Kidney glomerular epithelial cell (primary cell): Measurements from ENCODE around the gene AKAP11.
"Not testable (repeated sequence)": the region's sequence is repeated elsewhere in the genome, so short reads cannot be mapped to it uniquely, and the experiment has no call there.

Experiments
- DNase-seq: peaks from one replicate; lab custom pipeline; 2025; lab: John Stamatoyannopoulos, UW

Gene AKAP11, protein sequence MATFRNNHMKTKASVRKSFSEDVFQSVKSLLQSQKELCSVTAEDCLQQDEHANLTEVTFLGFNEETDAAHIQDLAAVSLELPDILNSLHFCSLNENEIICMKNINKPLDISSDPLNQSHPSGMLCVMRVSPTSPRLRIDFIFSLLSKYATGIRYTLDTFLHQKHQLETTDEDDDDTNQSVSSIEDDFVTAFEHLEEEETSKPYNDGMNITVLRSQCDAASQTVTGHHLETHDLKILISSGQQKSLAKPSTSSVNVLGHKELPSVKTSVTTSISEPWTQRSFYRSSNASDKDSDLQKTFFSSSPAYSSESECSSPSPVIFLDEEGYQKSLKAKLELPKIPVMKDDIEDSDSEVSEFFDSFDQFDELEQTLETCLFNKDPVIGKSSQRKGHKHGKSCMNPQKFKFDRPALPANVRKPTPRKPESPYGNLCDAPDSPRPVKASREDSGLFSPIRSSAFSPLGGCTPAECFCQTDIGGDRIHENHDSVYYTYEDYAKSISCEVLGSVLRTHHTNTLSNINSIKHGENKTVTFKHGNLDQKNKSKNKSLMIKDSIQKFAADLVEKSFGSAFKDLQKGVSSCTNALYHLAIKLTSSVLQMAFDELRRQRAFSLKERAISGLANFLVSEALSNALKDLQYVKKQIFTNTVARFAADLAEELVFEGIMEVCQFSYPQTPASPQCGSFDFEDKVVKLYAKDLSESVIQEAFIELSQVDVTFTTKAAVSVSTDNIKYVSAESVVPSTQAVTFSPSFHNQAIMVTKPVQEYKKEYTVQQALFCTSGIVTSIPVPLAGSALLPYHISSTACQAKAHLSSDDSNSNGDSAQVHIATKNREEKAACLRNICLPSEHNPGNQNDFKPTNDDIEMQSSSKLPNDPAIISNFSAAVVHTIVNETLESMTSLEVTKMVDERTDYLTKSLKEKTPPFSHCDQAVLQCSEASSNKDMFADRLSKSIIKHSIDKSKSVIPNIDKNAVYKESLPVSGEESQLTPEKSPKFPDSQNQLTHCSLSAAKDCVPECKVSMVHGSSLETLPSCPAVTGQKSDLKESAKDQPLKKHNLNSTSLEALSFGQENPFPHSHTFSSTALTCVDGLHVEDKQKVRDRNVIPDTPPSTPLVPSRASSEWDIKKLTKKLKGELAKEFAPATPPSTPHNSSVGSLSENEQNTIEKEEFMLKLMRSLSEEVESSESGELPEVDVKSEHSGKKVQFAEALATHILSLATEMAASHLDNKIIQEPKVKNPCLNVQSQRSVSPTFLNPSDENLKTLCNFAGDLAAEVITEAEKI (N-terminal part only)

DNA sequence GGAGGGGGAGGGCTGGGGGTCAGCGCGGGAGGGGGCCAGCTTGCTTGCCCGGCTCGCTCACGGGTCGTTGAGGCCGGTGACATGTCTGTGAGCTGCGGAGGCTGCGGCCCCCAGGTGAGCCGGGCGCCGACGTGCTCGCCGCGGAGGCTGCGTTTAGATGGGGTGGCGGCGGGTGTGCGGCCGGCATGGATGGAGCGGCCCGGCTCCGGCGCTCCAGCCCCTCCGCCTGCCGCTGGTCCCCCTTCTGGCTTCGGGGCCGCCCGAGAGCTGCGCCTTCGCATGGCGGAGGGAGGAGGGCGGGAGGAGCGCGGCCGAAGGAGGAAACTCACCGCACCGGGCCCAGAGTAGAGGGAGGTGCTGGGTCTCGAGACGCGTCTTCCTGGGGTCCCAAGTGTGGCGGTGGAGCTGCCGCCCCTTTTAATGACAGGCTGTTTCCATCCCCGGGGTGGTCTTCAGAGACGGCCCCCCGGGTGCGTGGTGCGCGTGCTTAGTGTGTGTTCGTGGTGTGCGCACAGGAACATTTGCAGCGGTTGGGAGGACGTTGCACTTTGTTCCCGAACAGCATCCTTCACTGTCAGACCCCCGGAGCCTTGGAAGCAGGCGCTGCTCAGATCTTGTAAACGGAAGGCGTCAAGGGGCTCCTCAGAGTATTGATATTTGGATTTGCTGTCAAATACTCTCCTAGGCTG is at the start of gene AKAP11:
TSS of gene AKAP11 (plus strand) at position 38 of the 689 bp plus-strand sequence. CDS start 14,197 bp downstream, outside the sequence.
- DNase-seq = peak; percentile 69

DNA sequence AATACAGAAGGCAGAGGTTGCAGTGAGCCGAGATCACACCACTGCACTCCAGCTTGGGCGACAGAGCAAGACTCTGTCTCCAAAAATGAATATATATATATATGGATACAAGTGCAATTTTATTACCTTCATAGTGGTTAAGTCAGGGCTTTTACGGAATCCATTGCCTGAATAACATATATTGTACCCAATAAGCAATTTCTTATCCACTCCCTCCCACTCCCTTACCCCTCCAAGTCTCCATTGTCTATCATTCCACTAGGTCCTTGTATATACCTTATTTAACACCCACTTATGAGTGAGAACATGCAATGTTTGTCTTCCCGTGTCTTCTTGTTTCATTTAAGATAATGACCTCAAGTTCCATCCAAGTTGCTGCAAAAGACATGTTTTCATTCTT is 48.3 kb upstream of the AKAP11 start:
- no peak for DNase-seq

DNA sequence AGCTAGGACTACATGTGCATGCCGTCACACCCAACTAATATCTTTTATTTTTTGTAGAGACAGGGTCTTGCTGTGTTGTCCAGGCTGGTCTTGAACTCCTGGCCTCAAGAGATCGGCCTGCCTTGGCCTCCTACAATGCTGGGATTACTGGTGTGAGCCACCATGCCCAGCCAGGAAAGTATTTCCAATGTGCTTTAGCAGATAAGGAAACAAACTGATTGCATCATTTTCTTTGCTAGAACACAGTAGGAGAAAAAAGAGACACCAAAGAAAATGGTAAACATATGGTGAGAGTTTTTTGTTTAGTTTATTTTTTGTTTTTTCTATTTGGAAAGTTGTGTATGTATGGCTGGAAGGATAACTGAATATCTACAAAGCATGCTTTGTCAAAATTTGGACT is 46.9 kb upstream of the AKAP11 start:
- DNase-seq = no peak

DNA sequence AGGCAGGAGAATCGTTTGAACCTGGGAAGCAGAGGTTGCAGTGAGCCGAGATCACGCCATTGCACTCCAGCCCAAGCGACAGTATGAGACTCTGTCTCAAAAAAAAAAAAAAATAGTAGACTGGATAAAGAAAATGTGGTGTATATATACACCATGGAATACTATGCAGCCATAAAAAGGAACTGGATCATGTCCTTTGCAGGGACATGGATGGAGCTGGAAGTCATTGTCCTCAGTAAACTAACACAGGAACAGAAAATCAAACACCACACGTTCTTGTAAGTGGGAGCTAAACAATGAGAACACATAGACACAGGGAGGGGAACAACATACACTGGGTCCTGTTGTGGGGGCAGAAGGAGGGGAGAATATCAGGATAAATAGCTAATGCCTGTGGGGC is 45.2 kb upstream of the AKAP11 start:
- DNase-seq = not testable (repeated sequence)

DNA sequence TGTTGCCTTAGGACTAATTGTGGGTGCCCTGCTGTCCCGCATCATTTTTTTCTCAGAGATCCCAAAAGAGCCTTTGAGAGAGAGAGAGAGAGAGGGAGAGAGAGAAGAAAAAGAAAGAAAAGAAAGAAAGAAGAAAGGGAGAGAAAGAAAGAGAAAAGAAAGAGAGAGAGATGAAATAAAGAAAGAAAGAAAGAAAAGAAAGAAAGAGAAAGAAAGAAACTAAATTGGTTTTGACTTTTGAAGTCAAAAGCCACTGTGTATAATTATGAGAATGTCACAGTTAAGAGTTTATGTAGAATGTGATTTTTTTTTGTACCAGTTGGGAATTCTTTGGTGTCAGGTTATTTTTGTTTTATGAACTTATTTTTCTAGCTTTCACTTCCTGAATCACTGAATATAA is 43.4 kb upstream of the AKAP11 start:
- no peak for DNase-seq

DNA sequence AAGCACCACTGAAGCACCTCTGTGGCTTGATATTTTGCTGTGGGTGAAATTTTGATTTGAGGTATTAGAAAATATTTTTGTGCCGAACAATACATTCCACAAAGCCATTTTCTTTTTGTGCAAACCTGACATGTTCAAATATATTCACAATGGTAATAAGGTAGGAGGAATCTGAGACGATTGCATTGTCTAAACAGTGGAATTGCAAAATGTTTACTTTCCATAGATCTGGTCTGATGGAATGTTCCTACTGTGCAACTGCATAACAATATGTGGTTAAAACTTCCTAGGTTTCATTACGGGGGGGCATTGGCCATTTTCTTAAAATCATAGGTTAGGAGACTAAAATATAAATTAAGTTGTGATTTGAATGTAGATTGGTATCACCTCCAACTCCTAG is 42.7 kb upstream of the AKAP11 start:
- no peak for DNase-seq

DNA sequence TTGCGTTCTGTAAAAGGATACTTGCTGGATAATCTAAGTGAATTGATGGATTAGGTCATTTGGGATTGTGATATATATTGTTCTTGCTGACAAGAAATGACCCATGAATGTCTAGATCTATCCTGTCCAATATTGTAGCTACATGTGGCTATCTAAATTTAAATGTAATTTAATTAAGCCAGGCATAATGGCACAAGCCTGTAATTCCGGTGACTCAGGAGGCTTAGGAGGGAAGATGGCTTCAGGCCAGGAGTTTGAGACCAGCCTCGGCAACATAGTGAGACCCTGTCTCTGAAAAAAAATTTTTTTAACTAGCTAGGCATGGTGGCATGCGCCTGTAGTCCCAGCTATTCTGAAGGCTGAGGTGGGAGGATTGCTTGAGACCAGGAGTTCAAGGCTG is 39.3 kb upstream of the AKAP11 start:
- no peak for DNase-seq

DNA sequence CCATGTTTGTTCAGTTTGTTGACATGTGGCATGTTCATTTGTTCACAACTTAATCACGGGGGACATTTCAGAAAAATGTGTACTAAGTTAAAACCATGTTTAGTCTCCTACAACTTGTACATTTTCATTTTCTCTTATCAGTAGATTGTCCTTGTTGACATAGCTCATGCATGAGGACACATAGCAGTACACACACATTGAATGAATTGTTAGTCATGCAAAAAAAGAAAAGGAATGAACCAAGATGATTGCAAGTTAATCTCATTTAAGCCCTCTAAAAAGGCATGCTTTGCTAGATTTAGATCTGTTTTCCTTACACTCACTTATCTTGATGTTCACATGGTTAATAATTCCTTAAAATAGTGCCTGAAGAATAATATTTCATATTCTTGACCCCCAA is 38.2 kb upstream of the AKAP11 start:
- DNase-seq = no peak

DNA sequence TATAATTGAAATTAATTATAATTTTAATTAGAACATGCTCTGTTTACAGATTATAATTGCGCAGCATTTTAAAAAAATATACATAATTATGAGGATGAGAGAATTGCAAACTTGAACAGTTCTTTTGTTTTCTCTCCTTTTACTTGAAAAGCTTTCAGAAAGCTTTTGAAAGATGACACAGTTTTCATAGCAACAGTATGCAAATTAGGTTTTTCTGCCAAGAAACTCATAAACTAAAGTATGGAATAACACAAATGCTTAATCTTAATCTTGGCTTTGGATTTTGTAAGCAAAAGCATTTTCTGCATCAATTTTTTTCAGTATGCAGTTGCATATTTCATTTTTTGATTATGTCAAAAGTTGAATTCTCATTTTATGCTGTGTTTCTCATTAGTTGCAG is 32.8 kb upstream of the AKAP11 start:
- no peak for DNase-seq

DNA sequence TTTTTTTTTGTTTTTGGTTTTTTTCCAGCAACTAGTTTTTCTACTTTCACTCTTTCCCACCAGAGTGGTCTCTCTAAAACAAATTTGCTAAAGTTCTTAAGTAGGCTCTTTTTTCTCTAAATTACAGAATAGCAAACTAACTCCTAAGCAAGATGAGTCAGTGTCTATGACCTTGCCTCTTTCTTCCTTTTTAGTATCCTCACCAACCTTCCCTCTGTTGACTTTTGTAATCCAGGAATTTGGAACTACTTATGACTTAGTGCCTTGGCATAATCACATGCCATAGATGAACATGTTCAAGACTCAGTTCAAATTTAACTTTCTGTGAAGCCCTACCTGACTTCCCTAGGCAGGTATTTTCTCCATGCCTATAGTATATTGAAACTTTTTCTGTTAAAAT is 32.3 kb upstream of the AKAP11 start:
- peak; percentile 28 for DNase-seq

DNA sequence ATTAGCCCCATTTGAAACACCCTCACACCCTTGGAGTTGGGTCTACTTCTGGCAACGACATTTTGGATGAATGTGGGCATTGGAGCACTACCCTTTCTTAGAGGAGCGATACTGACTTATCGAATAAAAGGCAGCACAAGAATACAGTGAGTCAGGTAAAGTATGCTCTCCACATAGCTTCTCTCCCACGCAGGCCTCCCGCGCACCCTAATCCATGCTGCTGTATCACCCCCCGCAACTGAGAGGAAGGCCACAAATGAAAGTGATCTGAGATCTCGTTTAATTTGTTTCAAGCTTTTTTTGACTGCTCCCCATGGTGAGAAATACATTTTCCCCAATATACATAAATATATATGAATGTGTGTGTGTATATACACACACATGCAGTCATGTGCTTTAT is 25.4 kb upstream of the AKAP11 start:
- no peak for DNase-seq

DNA sequence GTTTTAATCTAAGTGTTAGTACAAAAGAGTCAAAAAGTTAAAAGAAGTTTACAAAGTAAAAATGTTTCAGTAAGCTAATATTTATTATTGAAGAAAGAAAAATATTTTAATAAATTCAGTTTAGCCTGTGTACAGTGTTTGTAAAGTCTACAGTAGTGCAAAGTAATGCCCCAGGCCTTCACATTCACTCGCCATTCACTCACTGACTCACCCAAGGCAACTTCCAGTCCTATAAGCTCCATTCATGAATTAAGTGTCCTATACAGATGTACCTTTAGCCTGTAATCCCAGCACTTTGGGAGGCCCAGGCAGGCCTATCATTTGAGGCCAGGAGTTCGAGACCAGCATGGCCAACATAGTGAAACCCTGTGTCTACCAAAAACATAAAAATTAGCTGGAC is 24.1 kb upstream of the AKAP11 start:
- no peak for DNase-seq

DNA sequence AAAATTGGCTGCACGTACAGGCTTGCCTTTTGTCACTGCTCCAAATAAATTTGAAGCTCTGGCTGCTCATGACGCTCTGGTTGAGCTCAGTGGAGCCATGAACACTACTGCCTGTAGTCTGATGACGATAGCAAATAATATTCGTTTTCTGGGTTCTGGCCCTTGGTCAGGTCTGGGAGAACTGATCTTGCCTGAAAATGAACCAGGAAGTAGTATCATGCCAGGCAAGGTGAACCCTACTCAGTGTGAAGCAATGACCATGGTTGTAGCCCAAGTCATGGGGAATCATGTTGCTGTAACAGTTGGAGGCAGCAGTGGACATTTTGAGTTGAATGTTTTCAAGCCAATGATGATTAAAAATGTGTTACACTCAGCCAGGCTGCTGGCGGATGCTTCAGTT is 16.1 kb upstream of the AKAP11 start:
- DNase-seq = no peak

DNA sequence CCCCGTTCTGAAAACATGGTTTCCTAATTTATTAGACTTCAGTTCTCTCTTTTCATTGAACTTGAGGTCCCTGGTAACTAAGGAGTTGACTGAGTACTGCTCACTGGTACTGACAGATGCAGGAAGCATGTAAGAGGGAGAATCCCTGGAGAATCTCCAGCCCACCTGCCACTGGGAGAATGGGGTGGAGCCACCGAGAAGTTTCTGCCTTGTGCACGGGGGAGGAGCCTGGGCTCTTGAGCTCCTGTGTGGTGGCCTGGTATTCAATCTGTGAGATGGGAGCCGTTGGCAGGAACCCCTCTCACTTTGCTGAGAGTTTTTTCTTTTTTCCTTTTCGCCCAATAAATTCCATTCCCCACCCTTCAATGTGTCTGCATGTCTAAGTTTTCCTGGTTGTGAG is 13.2 kb upstream of the AKAP11 start:
- no peak for DNase-seq

DNA sequence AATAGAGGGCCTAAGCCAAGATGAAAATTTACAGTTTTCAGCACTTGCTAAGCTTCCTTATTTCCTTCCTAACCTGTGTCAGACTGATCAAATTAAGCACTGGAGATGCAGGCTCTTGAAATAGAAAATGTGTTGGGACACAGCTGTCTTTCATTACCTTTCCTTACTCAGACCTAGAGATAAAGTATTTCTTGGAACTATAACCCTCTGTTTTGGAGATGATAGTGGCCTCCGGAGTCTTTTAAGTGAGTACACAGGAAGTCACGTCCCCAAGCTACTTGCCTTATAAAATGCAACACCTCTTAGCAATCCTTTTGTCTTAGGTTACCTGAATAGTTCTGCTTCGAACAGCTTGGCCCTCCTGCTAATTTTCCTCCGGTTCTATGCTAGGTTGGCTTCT is 12.4 kb upstream of the AKAP11 start:
- DNase-seq = no peak

DNA sequence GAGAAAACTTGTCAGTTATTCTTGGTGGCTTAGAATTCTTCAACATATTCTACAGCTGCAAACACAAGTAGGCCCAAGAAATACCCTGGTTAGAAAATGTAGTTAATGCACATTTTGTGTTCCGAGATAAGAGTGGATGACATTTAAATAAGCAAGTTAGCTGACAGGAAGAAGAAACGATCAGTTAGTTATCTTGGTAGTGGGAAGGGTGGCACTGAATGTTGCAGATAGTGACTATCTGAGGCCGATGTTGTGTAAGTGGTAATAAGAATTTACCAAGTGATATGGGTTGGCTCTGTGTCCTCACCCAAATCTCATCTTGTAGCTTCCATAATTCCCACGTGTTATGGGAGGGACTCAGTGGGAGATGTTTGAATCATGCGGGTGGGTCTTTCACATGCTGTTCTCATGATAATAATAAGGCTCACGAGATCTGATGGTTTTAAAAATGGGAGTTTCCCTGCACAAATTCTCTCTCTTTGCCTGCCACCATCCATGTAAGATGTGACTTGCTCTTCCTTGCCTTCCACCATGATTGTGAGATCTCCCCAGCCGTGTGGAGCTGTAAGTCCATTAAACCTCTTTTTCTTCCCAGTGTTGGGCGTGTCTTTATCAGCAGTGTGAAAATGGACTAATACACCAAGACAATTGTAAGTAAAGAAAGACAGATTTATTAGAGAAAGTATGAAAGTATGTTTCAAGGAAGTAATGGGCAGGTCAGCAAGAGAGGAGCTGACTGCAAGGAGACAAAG is 10.9 kb upstream of the AKAP11 start:
- no peak for DNase-seq

DNA sequence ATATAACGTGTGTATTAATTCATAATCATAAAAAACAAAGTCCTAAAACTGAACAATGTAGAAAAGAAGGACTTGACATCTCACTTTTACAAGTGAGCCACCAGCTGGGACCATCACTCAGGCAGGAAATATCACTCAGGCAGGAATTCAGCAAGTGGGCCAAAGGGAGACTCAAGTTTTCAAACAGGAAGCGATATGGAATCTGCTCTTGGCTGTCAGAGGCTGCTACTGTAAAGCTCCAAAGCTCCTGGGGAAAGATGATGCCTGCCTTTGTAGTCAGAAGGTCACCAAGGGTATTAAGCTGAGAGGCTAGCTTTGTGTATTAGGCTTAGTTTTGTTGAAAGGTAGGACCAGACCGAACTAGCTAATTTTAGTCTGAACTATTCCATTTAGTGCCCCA is 5.5 kb upstream of the AKAP11 start:
- DNase-seq = no peak

DNA sequence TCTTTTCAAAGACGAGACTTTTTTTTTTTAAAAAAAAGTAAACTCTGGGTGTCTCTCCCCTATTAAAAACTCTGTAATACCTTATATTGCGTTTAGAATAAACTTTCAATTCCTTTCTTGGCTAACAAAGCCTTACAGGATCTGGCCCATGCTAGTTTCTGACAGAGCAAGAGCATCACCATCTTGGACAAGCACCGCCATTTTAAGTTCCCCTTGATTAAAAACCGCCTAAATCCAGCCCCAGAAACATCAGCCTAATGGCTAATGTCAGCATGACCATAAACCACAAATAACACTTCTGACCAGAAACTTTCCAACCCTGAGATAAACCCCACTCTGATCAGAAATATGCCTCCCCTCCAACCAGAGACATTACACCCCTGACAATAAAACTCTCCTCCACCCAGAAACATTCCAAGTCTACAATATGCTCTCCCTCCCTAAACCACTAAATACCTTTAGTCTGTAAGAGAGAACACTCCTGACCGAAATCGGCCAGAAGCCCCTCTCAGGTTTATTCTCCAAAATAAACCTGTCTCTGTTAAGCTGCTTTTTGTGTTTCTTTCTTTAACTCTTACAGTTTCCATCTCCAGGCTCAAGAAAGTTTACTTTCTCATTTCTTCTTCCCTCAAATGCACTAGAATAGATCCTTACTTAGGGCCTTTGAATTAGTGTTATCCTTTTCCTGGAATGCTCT is 1.6 kb upstream of the AKAP11 start:
- no peak for DNase-seq

DNA sequence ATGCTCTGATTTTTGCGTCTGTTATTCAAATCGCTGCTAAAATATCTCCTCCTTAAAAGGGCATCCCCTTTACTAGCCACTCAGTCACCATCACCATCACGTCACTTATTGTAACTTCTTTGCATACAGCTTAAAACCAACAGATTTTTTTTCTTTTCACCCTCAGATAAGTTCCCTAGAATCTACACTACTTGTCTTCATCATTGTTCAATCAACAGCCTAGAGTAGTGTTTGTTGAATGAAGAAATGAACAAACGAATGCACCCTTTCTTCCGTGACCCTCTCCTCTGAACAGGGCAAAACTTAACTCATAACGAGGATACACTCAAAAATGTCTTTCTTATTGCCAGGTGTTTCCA is 1.1 kb upstream of the AKAP11 start:
- DNase-seq = no peak

DNA sequence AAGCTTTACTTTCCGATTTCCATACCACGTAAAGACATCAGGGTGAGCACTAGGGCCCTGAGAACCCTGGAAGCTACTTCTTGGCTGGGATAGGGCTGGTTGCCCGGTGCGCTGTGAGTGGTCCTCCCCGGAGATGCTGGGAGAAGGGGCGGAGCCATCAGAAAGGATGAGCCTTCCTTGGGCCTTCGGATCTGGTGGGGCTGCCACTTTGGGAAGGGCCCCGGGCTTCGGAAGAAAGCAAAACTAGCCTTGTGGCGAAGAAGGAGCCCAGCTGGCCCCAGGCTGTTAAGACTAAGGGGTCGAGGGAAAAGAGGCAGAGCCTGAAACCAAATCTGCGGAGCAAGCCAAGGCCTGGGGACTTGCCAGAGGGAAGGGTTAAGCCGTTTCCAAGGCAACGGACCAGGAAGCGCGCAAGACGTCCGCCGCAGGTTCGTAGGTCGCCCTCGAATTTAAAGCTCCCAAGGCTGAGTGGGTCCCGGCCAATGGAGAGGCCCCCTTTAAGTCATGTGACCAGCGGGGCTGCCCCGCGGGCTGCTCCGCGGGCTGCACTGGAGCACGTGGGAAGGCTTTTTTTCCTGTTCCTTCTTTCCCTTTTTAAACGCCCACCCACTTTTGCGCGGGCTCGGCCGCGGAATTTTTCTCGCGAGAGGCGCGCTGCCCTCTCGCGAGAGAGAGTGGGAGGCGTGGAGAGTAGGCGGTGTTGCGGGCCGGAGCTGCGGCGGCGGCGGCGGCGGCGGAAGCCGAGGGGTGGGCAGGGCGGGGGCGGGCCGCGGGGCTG is 426 bp upstream of the AKAP11 start:
- peak; percentile 98 for DNase-seq
